ENCODE results near the gene DDB1.

DDB1 gene

GRCh38 chr11:61293867-61294716 is 38.8 kb downstream of the DDB1 start:
- DNase-seq, result no peak

DNA sequence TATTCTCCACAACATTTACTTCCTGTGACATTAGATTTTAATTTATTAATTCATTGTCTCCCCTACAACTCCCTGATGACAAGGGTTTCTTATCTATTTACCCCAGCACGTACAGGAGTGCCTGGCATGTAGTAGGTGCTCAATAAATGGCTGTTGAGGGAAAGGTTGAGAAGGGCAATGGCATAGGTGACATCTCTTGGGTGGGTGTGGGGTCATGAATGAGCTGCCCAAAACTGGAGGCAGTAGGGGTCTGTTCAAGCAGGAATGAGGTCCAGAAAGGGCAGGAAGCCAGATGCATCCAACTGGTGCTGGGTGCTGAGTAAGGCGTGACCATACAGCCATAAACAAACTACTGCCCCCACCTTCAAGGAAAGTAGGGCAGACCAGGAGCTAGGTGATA is 40.5 kb downstream of the DDB1 start:
- DNase-seq, result no peak

- DNase-seq, result no peak
Observed at GRCh38 chr11:61290905-61291690, 41.8 kb downstream of the DDB1 start.

DNA sequence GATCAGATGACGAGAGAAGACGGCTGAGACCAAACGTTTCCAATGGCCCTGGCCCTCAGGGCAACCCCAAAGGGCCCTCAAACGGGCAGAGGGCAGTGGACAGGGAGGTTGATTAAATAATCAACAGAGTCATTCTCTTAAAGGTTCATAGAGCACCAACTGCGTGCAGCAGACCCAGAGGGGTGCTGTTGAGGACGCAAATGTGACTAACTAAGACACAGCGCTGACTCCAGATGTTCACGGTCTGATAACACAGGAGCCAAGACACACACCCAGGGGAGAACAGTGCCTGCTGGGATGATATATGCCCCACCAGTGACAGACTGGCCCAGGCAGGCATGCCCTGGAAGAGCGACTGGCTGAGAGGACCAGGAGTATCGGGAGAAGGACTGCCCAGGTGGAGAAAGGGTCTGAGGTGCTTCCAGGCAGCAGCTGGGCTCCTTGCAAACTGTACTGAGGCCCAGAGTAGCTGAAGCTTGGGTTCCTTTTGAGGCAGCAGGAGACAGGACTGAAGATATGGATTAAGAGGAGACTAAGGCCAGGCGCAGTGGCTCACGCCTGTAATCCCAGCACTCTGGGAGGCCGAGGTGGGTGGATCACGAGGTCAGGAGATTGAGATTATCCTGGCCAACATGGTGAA is 45.4 kb downstream of the DDB1 start:
- no peak for DNase-seq

GRCh38 chr11:61283613-61284012 is 49.3 kb downstream of the DDB1 start:
- no peak for DNase-seq

DNA sequence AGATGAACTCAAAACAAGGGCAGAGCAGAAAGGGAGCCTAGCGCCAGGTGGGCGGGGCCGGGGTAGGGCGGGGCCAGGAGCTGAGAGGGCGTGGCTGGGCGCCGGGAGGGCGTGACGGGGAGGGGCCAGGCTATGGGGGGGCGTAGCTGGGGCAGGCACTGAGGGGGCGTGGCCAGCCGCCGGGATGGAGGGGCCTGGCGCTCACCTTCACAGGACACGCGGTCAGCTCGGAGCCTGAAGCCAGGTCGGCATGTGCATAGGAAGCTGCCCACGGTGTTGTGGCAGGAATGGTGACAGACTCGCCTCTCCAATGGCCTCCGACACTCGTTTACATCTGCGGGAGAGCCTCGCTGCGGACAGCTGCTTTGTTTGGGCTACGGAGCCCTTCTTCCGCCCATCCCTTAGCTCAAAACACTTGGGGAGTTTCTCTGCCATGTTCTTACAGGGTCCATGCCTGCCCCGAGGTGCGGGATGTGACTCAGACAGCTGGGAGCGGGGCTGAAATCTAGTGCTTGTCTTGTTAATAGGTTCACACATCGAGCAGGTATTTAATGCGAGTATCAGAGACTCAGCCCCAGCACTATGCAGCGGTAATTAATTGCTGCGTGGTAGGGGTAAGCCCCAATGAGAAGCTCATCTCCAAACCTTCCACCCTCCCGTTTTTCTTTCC is 51.2 kb downstream of the DDB1 start:
- no peak for DNase-seq

- no peak for DNase-seq
Observed at GRCh38 chr11:61280883-61281580, 51.9 kb downstream of the DDB1 start.

- DNase-seq, result no peak
Observed at GRCh38 chr11:61279934-61280659, 52.8 kb downstream of the DDB1 start.

DNA sequence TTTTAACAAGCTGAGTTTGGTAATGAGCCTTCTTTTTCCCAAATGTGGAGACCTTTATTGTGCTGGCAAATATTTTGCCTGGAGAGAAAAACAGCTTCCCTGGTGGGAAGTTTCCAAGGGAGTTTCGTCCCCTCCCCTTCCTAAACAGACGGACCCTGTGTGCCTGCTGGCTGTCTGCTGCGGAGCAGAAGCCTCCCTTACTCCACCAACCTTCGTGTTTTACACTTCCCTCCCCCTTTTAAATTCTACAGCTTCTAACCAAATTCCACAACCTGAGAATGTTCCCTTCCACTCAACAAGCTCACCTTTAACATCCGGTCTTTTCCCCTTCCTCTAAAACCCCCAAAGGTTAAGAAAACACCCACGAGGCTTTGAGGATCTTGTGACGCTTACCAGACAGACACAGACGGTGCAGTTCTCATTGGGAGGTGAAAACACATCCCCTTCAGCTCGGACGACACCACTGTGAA is 54.9 kb downstream of the DDB1 start:
- no peak for DNase-seq

- DNase-seq, result no peak
Observed at GRCh38 chr11:61277186-61278000, 55.5 kb downstream of the DDB1 start.

DNA sequence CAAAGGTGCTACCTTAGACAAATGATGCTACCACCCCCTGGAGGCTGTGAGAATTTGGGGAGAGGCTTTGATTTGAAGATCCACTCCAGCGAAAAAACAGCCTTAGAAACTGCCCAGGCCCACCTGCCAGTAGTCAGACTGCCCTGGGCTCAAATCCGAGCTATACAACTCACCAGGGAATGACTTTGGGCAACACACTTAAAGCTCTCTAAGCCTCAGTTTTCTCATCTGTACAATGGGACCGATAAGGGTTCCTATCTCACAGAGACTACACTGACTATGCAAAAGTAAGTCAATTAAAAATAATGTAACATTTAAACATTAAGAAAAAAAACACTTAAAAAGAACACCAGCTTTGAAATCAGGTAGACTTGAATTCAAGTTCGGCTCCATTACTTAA is 57.7 kb downstream of the DDB1 start:
- no peak for DNase-seq

DNA sequence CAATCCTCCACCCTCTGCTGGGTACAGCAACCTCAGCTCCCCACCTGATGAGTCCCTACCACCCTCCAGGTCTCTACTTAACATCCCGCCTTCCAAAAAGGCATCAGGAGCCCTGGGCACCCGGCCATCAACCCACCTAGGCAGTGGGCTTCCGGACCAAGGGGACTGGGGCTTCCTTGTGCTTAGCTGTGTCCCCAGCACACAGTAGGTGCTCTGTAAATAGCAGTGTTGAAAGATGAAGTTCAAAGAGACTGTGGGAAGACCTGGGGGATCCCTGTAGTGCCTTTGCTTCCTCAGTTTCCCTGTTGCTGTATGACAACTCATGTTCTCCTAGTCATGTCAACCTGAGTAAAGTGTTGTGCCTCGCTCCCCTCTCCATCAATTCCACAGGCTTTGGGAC is 58.8 kb downstream of the DDB1 start:
- DNase-seq, result no peak

- no peak for DNase-seq
Observed at GRCh38 chr11:61273178-61274078, 59.5 kb downstream of the DDB1 start.

DNA sequence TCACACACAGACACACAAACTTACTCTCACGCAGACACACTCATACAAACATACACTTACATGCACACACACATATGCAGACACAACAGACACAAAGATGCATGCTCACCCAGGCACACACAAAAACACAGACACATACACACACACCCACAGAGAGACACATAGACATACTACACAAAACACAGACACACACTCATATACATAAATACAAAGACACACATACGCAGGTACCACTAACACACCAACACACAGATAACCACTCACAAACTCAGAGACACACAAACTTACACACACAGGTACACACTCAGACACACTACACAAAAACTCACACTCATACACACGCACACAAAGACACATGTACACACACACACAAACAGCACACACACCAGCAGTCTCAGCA is 60.2 kb downstream of the DDB1 start:
- DNase-seq, result no peak

DNA sequence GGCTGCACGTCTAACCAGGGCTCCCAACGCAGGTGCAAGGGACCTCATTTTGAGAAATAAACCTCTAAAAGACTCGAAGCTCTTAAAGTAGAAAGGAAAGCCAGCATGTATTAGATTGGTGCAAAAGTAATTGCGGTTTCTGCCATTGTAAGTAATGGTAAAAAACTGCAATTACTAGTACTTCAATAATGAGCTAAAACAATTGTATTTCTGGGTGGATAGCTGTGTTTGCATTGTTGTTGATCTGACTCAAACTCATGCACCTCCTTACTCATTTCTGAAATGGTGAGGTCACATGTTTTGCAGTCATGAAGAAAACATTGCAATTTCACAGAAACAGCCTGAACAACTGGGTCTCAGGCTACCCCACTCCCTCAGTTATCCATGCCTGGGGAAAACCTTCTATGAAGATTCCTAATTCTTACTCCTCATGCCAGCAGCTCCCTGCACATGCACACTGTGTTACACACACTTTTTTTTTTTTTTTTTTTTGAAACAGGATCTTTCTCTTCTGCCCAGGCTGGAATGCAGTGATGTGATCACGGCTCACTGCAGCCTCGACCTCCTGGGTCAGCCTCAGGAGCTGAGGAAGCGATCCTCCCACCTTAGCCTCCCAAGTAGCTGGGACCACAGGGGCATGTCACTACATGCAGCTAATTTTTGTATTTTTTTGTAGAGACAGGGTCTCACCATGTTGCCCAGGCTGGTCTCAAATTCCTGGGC is 62.4 kb downstream of the DDB1 start:
- DNase-seq, result no peak

DNA sequence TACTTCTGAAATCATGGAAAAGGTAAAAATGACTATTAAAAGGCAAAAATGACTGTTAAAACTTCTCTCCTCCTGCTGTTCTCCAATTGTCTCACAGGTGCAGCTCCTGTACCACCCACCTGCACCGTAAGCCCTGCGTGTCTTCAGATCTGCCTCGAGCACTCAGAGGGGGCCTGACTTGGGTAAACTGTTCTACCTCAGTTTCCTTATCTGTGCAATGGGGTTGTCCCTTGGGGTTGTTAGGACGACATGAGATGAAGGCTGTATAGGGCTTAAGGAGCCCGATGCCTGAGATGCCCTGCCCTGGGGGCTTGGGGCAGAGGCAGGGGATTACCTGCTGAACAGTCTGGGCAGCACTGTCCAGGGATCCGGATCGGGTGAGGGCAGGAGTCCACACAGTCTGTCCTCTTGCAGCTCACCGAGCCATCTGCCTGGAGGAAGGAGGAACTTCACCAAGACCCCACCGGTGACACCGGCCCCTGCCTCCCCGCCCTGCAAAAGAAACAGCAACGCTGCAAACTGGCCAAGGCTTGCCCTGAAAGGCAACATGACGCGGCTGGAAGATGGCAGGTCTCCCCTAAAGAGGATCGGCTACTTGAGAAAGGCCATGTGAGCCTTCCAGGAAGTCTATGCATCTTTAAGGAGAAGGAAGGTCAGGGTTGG is 64.2 kb downstream of the DDB1 start:
- no peak for DNase-seq

GRCh38 chr11:61267437-61267841 is 65.5 kb downstream of the DDB1 start:
- no peak for DNase-seq

- no peak for DNase-seq
Observed at GRCh38 chr11:61266602-61267001, 66.3 kb downstream of the DDB1 start.
